IMR-90 (cell line): Measurements from ENCODE around the gene ZDHHC12. TPM values are rescaled to one million over a fixed set of nuclear protein-coding genes. Genes with fewer than 3 reads are reported as not detected.

ENCODE experiments used
- ATAC-seq: fragments of 200-7000 bp; cut with Tn5 transposase; 2 replicates; pipeline ENCODE4 v1.9.1; 2020; ENCODE audit warnings: low read depth, mild to moderate bottlenecking, moderate library complexity
- BruUV-seq: library from RNA; stranded (reverse); fragments of 400-500 nt; replicated peaks from 2 replicates; lab custom pipeline; 2021; lab: Mats Ljungman, UMichigan
- CTCF ChIA-PET: fragments of 300-600 bp; formaldehyde crosslinking; extraction: SDS; loops from one replicate; lab custom pipeline; 2021; ENCODE audit warnings: antibody characterized with exemption; lab: Yijun Ruan, JAX
- POLR2A ChIA-PET: fragments of 300-600 bp; sonication (Branson Sonifier 250); formaldehyde crosslinking; loops from one replicate; lab custom pipeline; 2022; ENCODE audit warnings: antibody characterized with exemption; ENCODE audit not compliant: unreplicated experiment; lab: Charles Lee
- DNase-seq: peaks from one replicate; pipeline ENCODE4 v3.0.0; 2013
- H2AFZ ChIP-seq: replicated peaks from 2 replicates; pipeline ENCODE3; 2013; ENCODE audit warnings: low read length, mild to moderate bottlenecking; ENCODE audit not compliant: poor library complexity
- H2AK5ac ChIP-seq: 2 replicates; pipeline ENCODE4 v1.6.1; 2013; ENCODE audit warnings: low read depth, low read length, inconsistent platforms
- H2AK9ac ChIP-seq: replicated peaks from 2 replicates; pipeline ENCODE3; 2013; ENCODE audit warnings: mild to moderate bottlenecking, low read depth, low read length, moderate library complexity; ENCODE audit not compliant: poor library complexity
- H2BK120ac ChIP-seq: 2 replicates; pipeline ENCODE4 v1.6.1; 2013; ENCODE audit warnings: low read depth, low read length, inconsistent platforms
- H2BK15ac ChIP-seq: 3 replicates; pipeline ENCODE4 v1.6.1; 2013; ENCODE audit warnings: low read depth, low read length, inconsistent platforms
- H2BK20ac ChIP-seq: 2 replicates; pipeline ENCODE4 v1.6.1; 2013; ENCODE audit warnings: low read depth, mild to moderate bottlenecking, inconsistent platforms, low read length, moderate library complexity
- H2BK5ac ChIP-seq: 2 replicates; pipeline ENCODE4 v1.6.1; 2013; ENCODE audit warnings: mild to moderate bottlenecking, low read depth, low read length, inconsistent platforms; ENCODE audit not compliant: poor library complexity, severe bottlenecking
- H3K14ac ChIP-seq: replicated peaks from 2 replicates; pipeline ENCODE4 v1.6.1; 2013; ENCODE audit warnings: low read depth, low read length, inconsistent platforms
- H3K18ac ChIP-seq: 2 replicates; pipeline ENCODE4 v1.6.1; 2013; ENCODE audit warnings: low read depth, low read length, control low read depth
- H3K23ac ChIP-seq: 2 replicates; pipeline ENCODE4 v1.6.1; 2013; ENCODE audit warnings: low read depth, low read length, inconsistent platforms
- H3K27ac ChIP-seq: 2 replicates; pipeline ENCODE4 v1.5.1; 2013; ENCODE audit warnings: mild to moderate bottlenecking, control low read depth, low read length; ENCODE audit not compliant: insufficient read depth
- H3K27me3 ChIP-seq: 2 replicates; pipeline ENCODE4 v1.6.1; 2013; ENCODE audit warnings: low read length; ENCODE audit not compliant: control insufficient read depth, insufficient read depth
- H3K36me3 ChIP-seq: 2 replicates; pipeline ENCODE4 v1.6.1; 2013; ENCODE audit warnings: low read length, mixed read lengths; ENCODE audit not compliant: control insufficient read depth, insufficient read depth
- H3K4ac ChIP-seq: 2 replicates; pipeline ENCODE4 v1.6.1; 2013; ENCODE audit warnings: low read depth, low read length, inconsistent platforms
- H3K4me1 ChIP-seq: 2 replicates; pipeline ENCODE4 v1.6.1; 2013; ENCODE audit warnings: low read length, mixed read lengths; ENCODE audit not compliant: control insufficient read depth, insufficient read depth
- H3K4me2 ChIP-seq: 2 replicates; pipeline ENCODE4 v1.6.1; 2013; ENCODE audit warnings: low read depth, mild to moderate bottlenecking, control low read depth, low read length, moderate library complexity
- H3K4me3 ChIP-seq: 2 replicates; pipeline ENCODE4 v1.5.1; 2013; ENCODE audit warnings: low read depth, mild to moderate bottlenecking, control low read depth, low read length, moderate library complexity; ENCODE audit not compliant: insufficient read depth
- H3K56ac ChIP-seq: 2 replicates; pipeline ENCODE4 v1.6.1; 2013; ENCODE audit warnings: low read length, inconsistent platforms; ENCODE audit not compliant: insufficient read depth; ENCODE audit errors: extremely low read depth
- H3K79me1 ChIP-seq, 2 experiments: 2 replicates each; pipeline ENCODE4 v1.6.1; 2013; ENCODE audit warnings: low read length in 2 of 2, inconsistent platforms in 1 of 2, low read depth in 1 of 2
- H3K9ac ChIP-seq: 2 replicates; pipeline ENCODE4 v1.6.1; 2013; ENCODE audit warnings: low read depth, low read length, control low read depth
- H3K9me1 ChIP-seq: 2 replicates; pipeline ENCODE4 v1.6.1; 2013; ENCODE audit warnings: low read length, inconsistent platforms; ENCODE audit not compliant: insufficient read depth
- H3K9me3 ChIP-seq: 2 replicates; pipeline ENCODE4 v1.6.1; 2013; ENCODE audit warnings: low read length; ENCODE audit not compliant: control insufficient read depth, insufficient read depth
- H4K20me1 ChIP-seq: 2 replicates; pipeline ENCODE4 v1.6.1; 2013; ENCODE audit warnings: low read length, inconsistent platforms; ENCODE audit not compliant: insufficient read depth
- H4K5ac ChIP-seq: 2 replicates; pipeline ENCODE4 v1.6.1; 2013; ENCODE audit warnings: mild to moderate bottlenecking, low read depth, low read length, control low read depth
- H4K8ac ChIP-seq, 2 experiments: 2 replicates each; pipeline ENCODE4 v1.6.1; 2013; ENCODE audit warnings: low read depth in 2 of 2, low read length in 2 of 2, control low read depth in 1 of 2, inconsistent platforms in 1 of 2
- H4K91ac ChIP-seq: 2 replicates; pipeline ENCODE4 v1.6.1; 2013; ENCODE audit warnings: low read depth, low read length, inconsistent platforms; ENCODE audit not compliant: insufficient read depth
- MXI1 ChIP-seq: IDR thresholded peaks from 2 replicates; pipeline ENCODE4 v1.6.1; 2012; ENCODE audit warnings: low read depth, mild to moderate bottlenecking, low read length, moderate library complexity, borderline replicate concordance
- RCOR1 ChIP-seq: IDR thresholded peaks from 2 replicates; pipeline ENCODE4 v1.6.1; 2012; ENCODE audit warnings: mild to moderate bottlenecking, low read length, improper control_type of control experiment; ENCODE audit not compliant: insufficient replicate concordance
- WGBS, 2 experiments: methylation state at CpG; one replicate each; pipeline versions ENCODE4 v1.1.5 to v1.1.7; 2013; ENCODE audit warnings: missing lambda C conversion rate in 2 of 2; ENCODE audit not compliant: insufficient read length in 1 of 2; ENCODE audit errors: extremely low coverage in 2 of 2; 5-methylcytosine and 5-hydroxymethylcytosine counted together
- dilution Hi-C: fragments of 300-500 bp; cut with HindIII; formaldehyde crosslinking; loops from one replicate; pipeline ENCODE4 v1.14.3; 2018; ENCODE audit warnings: low sequenced_read_pairs; ENCODE audit not compliant: unreplicated experiment
- in situ Hi-C: fragments of 300-500 bp; cut with MboI; formaldehyde crosslinking; loops from 3 replicates; pipeline ENCODE4 v1.14.3; 2019; ENCODE audit warnings: low sequenced_read_pairs, inconsistent platforms, mixed read lengths
- intact Hi-C: fragments of 100-400 bp; cut with micrococcal nuclease; formaldehyde crosslinking; loops from 2 replicates; pipeline ENCODE4 v1.10.0; 2022
- polyA plus RNA-seq, 3 experiments: library from polyadenylated mRNA; depleted of rRNA; stranded (reverse); fragments of >200 nt; gene quantifications; 2 replicates each; pipeline ENCODE4 v1.2.3, GENCODE V29; 2012; ENCODE audit warnings: low replicate concordance in 1 of 3
- total RNA-seq: library from RNA; depleted of rRNA; stranded (reverse); fragments of >200 nt; gene quantifications from 2 replicates; pipeline ENCODE4 v1.2.3, GENCODE V29; 2012

The ZDHHC12 gene
- total and polyA plus RNA-seq, 2 of the 4 experiments (the other 2 are of a cell fraction) = 16.7 to 60.7 TPM

GRCh38 chr9:128702949-128703615, 20.8 kb downstream of the ZDHHC12 start:
- H3K27me3 ChIP-seq = no peaks in the 10 kb centered on the region
- DNase-seq (no peak), ATAC-seq (peak; percentile 52)
- H3K4me1 ChIP-seq = no peaks in the 10 kb centered on the region
- H3K9ac ChIP-seq = peak overlapping the region; percentile 57; the same call in 1 of the 2 replicates
- peak overlapping the region; percentile 47; the same call in 1 of the 2 replicates for H3K23ac ChIP-seq
- H3K4me3 ChIP-seq = peak overlapping the region; percentile 74
- H4K91ac ChIP-seq = no peak overlapping the region
- H3K14ac ChIP-seq = peak overlapping the region; percentile 68; the same call in 1 of the 2 replicates
- 5% methylated on average over 37 of the region's 55 CpGs; no CpG with 5 or more reads in 1 of the 2 experiments for WGBS, 2 experiments
- H3K9me3 ChIP-seq = no peaks in the 10 kb centered on the region
- H4K8ac ChIP-seq = peak overlapping the region; percentile 75 to 89; a peak in 2 of 4 replicates
- no peak overlapping the region for H4K5ac ChIP-seq
- no peak overlapping the region; the same call in 1 of the 2 replicates for H2AK5ac ChIP-seq
- no peak overlapping the region for H2BK120ac ChIP-seq
- H2BK20ac ChIP-seq = no peak overlapping the region
- no TSS peak for BruUV-seq
- CTCF ChIA-PET = no interaction called here
- H3K36me3 ChIP-seq = no peaks in the 10 kb centered on the region
- H3K27ac ChIP-seq = peak overlapping the region; percentile 58; the same call in 1 of the 2 replicates
- dilution Hi-C loops = no loop called here
- H2BK15ac ChIP-seq = no peak overlapping the region
- no peak overlapping the region for H3K18ac ChIP-seq
- POLR2A ChIA-PET = no interaction called here
- H3K4me2 ChIP-seq = peak overlapping the region; percentile 87
- peaks cover 9% of the 10 kb centered on the region for H3K9me1 ChIP-seq
- intact Hi-C loops = no loop called here
- in situ Hi-C loops = no loop called here
- no peak overlapping the region for H2BK5ac ChIP-seq
- peak overlapping the region; percentile 98 for H2AFZ ChIP-seq
- no peaks in the 10 kb centered on the region for H4K20me1 ChIP-seq
- TF ChIP-seq MXI1 = 0 out of 2 replicates have a peak, but pooled peaks have one; percentile 1
- TF ChIP-seq RCOR1 = no peak
- H3K79me1 ChIP-seq = peaks cover 0 to 17% of the 10 kb centered on the region in 2 experiments; a peak in 3 of 4 replicates
- H3K4ac ChIP-seq = peak overlapping the region; percentile 63; the same call in 1 of the 2 replicates
- peak overlapping the region; percentile 75 for H2AK9ac ChIP-seq
- no peak overlapping the region for H3K56ac ChIP-seq
